Activated B cell treated with CpG ODN at 0.5 μM for 24 hours (primary cell): ENCODE measurements around the gene NOTUM. TPM values are rescaled to one million over a fixed set of nuclear protein-coding genes. Genes with fewer than 3 reads are reported as not detected.
A peak's percentile ranks its signal among the peaks of the same experiment; 100 is the strongest.

Experiments
- ATAC-seq: fragments of 200-7000 bp; cut with Tn5 transposase; one replicate; pipeline ENCODE4 v1.10.0; 2021; ENCODE audit warnings: low read depth, mild to moderate bottlenecking, moderate library complexity
- CTCF ChIA-PET: fragments of 350-600 bp; sonication (Branson Sonifier 250); formaldehyde crosslinking; loops from one replicate; lab custom pipeline; 2021; ENCODE audit warnings: antibody characterized with exemption; lab: Charles Lee
- POLR2A ChIA-PET: fragments of 350-600 bp; sonication (Branson Sonifier 250); formaldehyde crosslinking; loops from one replicate; lab custom pipeline; 2021; ENCODE audit warnings: antibody characterized with exemption; lab: Charles Lee
- DNase-seq: peaks from one replicate; pipeline ENCODE4 v3.0.0; 2022
- H3K27ac Mint-ChIP-seq: one replicate; pipeline ENCODE4 v1.8.0; 2020; ENCODE audit warnings: mixed read lengths
- H3K27me3 Mint-ChIP-seq: one replicate; pipeline ENCODE4 v1.8.0; 2021; ENCODE audit warnings: mixed read lengths
- H3K36me3 Mint-ChIP-seq: one replicate; pipeline ENCODE4 v1.8.0; 2021; ENCODE audit warnings: low read depth, mixed read lengths
- H3K4me1 Mint-ChIP-seq: one replicate; pipeline ENCODE4 v1.8.0; 2021; ENCODE audit warnings: mixed read lengths
- H3K4me3 Mint-ChIP-seq: one replicate; pipeline ENCODE4 v1.8.0; 2020; ENCODE audit warnings: mild to moderate bottlenecking, mixed read lengths
- H3K9me3 Mint-ChIP-seq: one replicate; pipeline ENCODE4 v1.8.0; 2020; ENCODE audit warnings: mixed read lengths
- intact Hi-C: fragments of 100-400 bp; cut with micrococcal nuclease; formaldehyde crosslinking; loops from one replicate; pipeline ENCODE4 v1.15.1; 2024
- total RNA-seq: library from RNA; stranded (reverse); gene quantifications from 2 replicates; pipeline ENCODE4 v1.2.3, GENCODE V29; 2022
- TF ChIP-seq, protein P1 (sequence below): fragments of 200-600 bp; IDR thresholded peaks from one replicate; pipeline ENCODE4 v1.8.0; 2022; ENCODE audit warnings: antibody characterized with exemption, mild to moderate bottlenecking

Gene NOTUM
- total RNA-seq, 1 donor from 2014 or later: not detected

DNA sequence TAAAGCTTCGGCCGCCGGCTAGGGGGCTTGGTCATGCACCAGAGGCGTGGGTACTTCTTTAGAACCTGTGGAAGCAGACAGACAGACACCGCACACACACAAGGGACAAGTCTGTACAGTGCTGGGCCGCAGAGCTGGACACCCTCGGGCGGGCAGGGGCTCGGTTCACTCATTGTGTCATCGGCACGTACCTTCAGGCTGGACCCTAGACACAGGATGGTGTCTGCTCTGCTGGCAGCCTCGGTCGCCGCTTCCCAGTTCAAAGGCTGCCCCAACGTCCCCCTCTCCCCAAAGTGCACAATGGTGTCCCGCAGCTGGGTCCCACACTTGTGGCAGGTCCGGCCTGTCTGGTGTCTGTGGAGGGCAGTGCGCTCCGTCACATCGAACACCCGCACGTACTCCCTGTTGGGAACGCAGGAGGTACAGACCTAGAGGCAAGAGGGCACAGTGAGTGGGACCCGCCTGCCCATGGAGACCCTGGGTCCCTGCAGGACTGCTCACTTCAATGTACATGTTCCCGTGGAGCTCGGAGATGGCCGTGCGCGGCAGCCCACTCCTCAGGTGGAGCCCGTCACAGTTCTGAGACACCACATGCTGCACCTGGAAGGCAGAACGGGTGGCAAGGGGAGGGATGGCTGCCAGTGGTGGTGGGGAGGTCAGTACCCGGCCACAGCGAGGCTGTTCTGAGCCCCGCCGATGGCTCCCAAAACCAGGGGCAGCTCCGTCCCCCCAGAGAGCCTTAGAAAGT lies 46.7 kb downstream of the NOTUM start:
- Mint-ChIP-seq H3K27ac (no peak overlapping the region), H3K4me1 (peaks cover 34% of the 10 kb centered on the region), H3K4me3 (no peak overlapping the region), H3K27me3 (no peaks in the 10 kb centered on the region), H3K9me3 (no peaks in the 10 kb centered on the region), H3K36me3 (peaks cover 49% of the 10 kb centered on the region)
- intact Hi-C loops: no loop called here
- no peak for DNase-seq
- POLR2A ChIA-PET: no interaction called here
- CTCF ChIA-PET: interaction anchor here (1.5 kb wide), 1 partner anchor 45 kb away, joined by 3 read pairs; no protein-coding TSS in a partner anchor
- no peak for ATAC-seq
- TF ChIP-seq, protein P1, sequence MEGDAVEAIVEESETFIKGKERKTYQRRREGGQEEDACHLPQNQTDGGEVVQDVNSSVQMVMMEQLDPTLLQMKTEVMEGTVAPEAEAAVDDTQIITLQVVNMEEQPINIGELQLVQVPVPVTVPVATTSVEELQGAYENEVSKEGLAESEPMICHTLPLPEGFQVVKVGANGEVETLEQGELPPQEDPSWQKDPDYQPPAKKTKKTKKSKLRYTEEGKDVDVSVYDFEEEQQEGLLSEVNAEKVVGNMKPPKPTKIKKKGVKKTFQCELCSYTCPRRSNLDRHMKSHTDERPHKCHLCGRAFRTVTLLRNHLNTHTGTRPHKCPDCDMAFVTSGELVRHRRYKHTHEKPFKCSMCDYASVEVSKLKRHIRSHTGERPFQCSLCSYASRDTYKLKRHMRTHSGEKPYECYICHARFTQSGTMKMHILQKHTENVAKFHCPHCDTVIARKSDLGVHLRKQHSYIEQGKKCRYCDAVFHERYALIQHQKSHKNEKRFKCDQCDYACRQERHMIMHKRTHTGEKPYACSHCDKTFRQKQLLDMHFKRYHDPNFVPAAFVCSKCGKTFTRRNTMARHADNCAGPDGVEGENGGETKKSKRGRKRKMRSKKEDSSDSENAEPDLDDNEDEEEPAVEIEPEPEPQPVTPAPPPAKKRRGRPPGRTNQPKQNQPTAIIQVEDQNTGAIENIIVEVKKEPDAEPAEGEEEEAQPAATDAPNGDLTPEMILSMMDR: no peak

DNA sequence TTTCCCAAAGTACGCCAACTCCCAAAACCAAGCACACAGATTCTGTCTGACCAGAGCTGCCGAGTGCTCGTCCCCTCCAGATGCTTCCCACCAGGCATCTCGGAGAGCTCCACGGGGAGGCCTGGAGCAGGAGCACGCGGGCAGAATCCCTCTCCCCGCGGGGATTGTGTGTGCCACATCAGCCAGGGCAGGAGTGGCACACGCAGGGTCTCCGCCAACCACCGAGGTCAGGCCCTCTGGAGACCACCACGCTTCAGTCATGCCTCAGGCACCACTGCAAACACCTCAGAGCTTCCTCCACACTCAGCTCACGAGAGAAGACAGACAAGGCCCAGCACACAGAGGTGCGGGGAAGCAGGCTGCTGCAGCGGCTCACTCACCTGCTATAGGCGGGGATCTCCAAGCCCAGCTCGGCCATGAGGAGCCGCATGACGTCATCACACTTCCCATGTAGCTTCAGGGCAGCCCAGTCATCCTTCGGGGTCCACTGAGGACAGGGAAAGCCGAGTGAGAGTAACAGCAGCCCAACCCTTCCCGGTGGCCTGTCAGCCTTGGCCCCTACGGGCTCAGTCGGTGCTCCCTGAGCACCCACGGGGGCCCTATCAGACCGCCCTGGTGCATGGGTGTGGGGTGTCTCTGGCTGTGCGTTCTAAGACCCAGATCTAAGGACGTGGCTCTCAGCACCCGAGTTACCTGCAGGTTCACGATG lies 47.4 kb downstream of the NOTUM start:
- no peak for ATAC-seq
- H3K27me3 Mint-ChIP-seq: no peaks in the 10 kb centered on the region
- CTCF ChIA-PET: no interaction called here
- intact Hi-C loops: no loop called here
- peaks cover 31% of the 10 kb centered on the region for H3K4me1 Mint-ChIP-seq
- POLR2A ChIA-PET: no interaction called here
- TF ChIP-seq, protein P1: no peak
- DNase-seq: no peak
- H3K36me3 Mint-ChIP-seq: peaks cover 49% of the 10 kb centered on the region
- no peak overlapping the region for H3K27ac Mint-ChIP-seq
- no peaks in the 10 kb centered on the region for H3K9me3 Mint-ChIP-seq
- peak overlapping the region; percentile 33 for H3K4me3 Mint-ChIP-seq

GRCh38 chr17:81912441-81913309 lies 48.3 kb downstream of the NOTUM start:
- ChIA-PET POLR2A (interaction anchor here (0.7 kb wide), 1 partner anchor 14 kb away, joined by 3 read pairs; no protein-coding TSS in a partner anchor), CTCF (no interaction called here)
- Mint-ChIP-seq H3K27me3 (no peaks in the 10 kb centered on the region), H3K4me1 (peaks cover 24% of the 10 kb centered on the region), H3K4me3 (peak overlapping the region; percentile 44), H3K36me3 (peaks cover 55% of the 10 kb centered on the region), H3K9me3 (no peaks in the 10 kb centered on the region), H3K27ac (no peak overlapping the region)
- intact Hi-C loops: no loop called here
- DNase-seq (no peak), ATAC-seq (no peak)
- TF ChIP-seq, protein P1: no peak

DNA sequence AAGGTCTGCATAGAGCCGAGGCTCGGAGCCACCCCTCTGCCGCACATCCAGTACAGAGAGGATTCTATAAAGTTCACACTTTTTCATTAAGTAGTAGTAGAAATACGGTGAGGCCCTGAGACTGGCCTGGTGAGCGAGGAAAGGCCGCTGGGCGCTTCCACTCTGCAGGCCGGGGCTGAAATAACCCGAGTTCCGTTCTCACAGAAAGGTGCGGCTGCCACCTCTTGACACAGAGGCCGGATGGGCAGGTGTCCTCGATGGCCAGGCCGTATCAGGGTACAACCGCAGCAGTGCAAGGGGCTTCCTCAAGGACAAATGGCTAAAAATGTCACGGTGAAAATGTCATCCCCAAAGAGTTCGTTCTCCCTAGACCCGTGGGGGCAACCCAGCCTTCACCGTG lies 49.0 kb downstream of the NOTUM start:
- Mint-ChIP-seq H3K9me3 (no peaks in the 10 kb centered on the region), H3K4me3 (peak overlapping the region; percentile 58), H3K36me3 (peaks cover 55% of the 10 kb centered on the region), H3K27ac (peak overlapping the region; percentile 65), H3K4me1 (peaks cover 18% of the 10 kb centered on the region), H3K27me3 (no peaks in the 10 kb centered on the region)
- intact Hi-C loops: loop anchor here (1.0 kb wide), 2 partner anchors 14 to 21 kb away; partner anchors contain the start of genes ALYREF and ANAPC11
- DNase-seq (no peak), ATAC-seq (no peak)
- CTCF ChIA-PET: no interaction called here
- POLR2A ChIA-PET: interaction anchor here (0.7 kb wide), 1 partner anchor 15 kb away, joined by 3 read pairs; no protein-coding TSS in a partner anchor
- TF ChIP-seq, protein P1: no peak
